Fibroblast of mammary gland (primary cell): ENCODE data around the gene GMPPA.

Source experiments
- DNase-seq: peaks from one replicate; pipeline ENCODE4 v3.0.0-alpha.2; 2010; ENCODE audit warnings: low read depth
- H3K4me3 ChIP-seq: 2 replicates; pipeline ENCODE4 v1.5.1; 2011; ENCODE audit warnings: low read depth, mild to moderate bottlenecking, low read length, moderate library complexity; ENCODE audit not compliant: control insufficient read depth
- CTCF ChIP-seq: conservative IDR thresholded peaks from 2 replicates; pipeline ENCODE4 v1.5.1; 2011; ENCODE audit warnings: low read depth, low read length, inconsistent platforms; ENCODE audit not compliant: control insufficient read depth, insufficient read depth

GMPPA gene

GRCh38 chr2:219536425-219536824 is 37.7 kb downstream of the GMPPA start:
- H3K4me3 ChIP-seq, result no peak overlapping the region
- TF ChIP-seq CTCF, result no peak
- DNase-seq, result no peak

GRCh38 chr2:219536967-219537366 is 38.3 kb downstream of the GMPPA start:
- H3K4me3 ChIP-seq, result no peak overlapping the region
- no peak for DNase-seq

GRCh38 chr2:219537657-219538488 is 39.2 kb downstream of the GMPPA start:
- TF ChIP-seq CTCF, result no peak
- H3K4me3 ChIP-seq, result no peak overlapping the region
- no peak for DNase-seq

More at GRCh38 chr2:219536967-219537366, 38.3 kb downstream of the GMPPA start:
- no peak for TF ChIP-seq CTCF

- no peak overlapping the region for H3K4me3 ChIP-seq
- DNase-seq, result no peak
- no peak for TF ChIP-seq CTCF
Measured at GRCh38 chr2:219538504-219538951, 39.8 kb downstream of the GMPPA start.

- DNase-seq, result no peak
- TF ChIP-seq CTCF, result no peak
- H3K4me3 ChIP-seq, result no peak overlapping the region
Measured at GRCh38 chr2:219538956-219539788, 40.5 kb downstream of the GMPPA start.

GRCh38 chr2:219539926-219540678 is 41.4 kb downstream of the GMPPA start:
- H3K4me3 ChIP-seq, result no peak overlapping the region
- TF ChIP-seq CTCF, result no peak
- no peak for DNase-seq
